Tibial nerve (tissue), 4 donors: ENCODE data around the gene STK4. TPM values are rescaled to one million over a fixed set of nuclear protein-coding genes. Genes with fewer than 3 reads are reported as not detected.

Experiments
- DNase-seq, 2 donors: peaks; one replicate each; pipeline ENCODE4 v3.0.0-alpha.2; 2019; ENCODE audit warnings: low spot score in 2 of 2
- H3K27ac ChIP-seq, 4 donors: fragments of 200-600 bp; sonication (generic) in 3 of 4; one replicate each; pipeline ENCODE4 v1.5.1; 2017 to 2019; ENCODE audit warnings: mild to moderate bottlenecking in 1 of 4
- H3K27me3 ChIP-seq, 2 donors: fragments of 200-600 bp; sonication (generic) in 1 of 2; one replicate each; pipeline versions ENCODE4 v1.5.1 to v1.6.0; 2017 to 2019
- H3K36me3 ChIP-seq, 3 donors: fragments of 200-600 bp; sonication (generic); one replicate each; pipeline ENCODE4 v1.5.1; 2018 to 2019
- H3K4me1 ChIP-seq, 4 donors: fragments of 200-600 bp; sonication (generic) in 3 of 4; one replicate each; pipeline ENCODE4 v1.5.1; 2017 to 2019
- H3K4me3 ChIP-seq, 4 donors: fragments of 200-600 bp; sonication (generic) in 3 of 4; one replicate each; pipeline ENCODE4 v1.5.1; 2017 to 2019; ENCODE audit warnings: mild to moderate bottlenecking in 1 of 4, moderate library complexity in 1 of 4
- H3K9me3 ChIP-seq, 4 donors: fragments of 200-600 bp; sonication (generic) in 3 of 4; one replicate each; pipeline ENCODE4 v1.5.1; 2017 to 2019
- CTCF ChIP-seq, 5 experiments: fragments of 200-600 bp in 3 of 5; fragments of 450-650 bp in 2 of 5; sonication (generic) in 3 of 5; IDR thresholded peaks; one replicate each; pipeline ENCODE4 v1.5.1; 2016 to 2019; ENCODE audit warnings: antibody characterized with exemption in 5 of 5, mild to moderate bottlenecking in 3 of 5, moderate library complexity in 2 of 5
- EP300 ChIP-seq, 2 donors: sonication (generic); formaldehyde crosslinking; IDR thresholded peaks; one replicate each; pipeline ENCODE4 v1.6.1; 2017; ENCODE audit warnings: antibody characterized with exemption in 2 of 2, mild to moderate bottlenecking in 1 of 2
- POLR2A ChIP-seq, 2 donors: fragments of 450-650 bp; IDR thresholded peaks; one replicate each; pipeline ENCODE4 v1.6.1; 2017; ENCODE audit warnings: antibody characterized with exemption in 2 of 2, mild to moderate bottlenecking in 2 of 2, moderate library complexity in 2 of 2
- WGBS, 2 donors: methylation state at CpG; one replicate each; pipeline ENCODE4 v1.1.5; 2018; 5-methylcytosine and 5-hydroxymethylcytosine counted together
- total RNA-seq, 4 donors: library from RNA; depleted of rRNA; stranded (reverse); fragments of >200 nt; gene quantifications; one replicate each; pipeline ENCODE4 v1.1.0, GENCODE V29; 2016

Gene STK4
- total RNA-seq, 4 donors from 2014 or later = 24.3 to 28.5 (median 27.1) TPM

GRCh38 chr20:44961870-44962267 is 4.4 kb upstream of the STK4 start:
- H3K4me3 ChIP-seq = no peak overlapping the region
- no peak for DNase-seq
- no peak overlapping the region for H3K27ac ChIP-seq
- WGBS, 2 donors = 91 to 95% methylated on average over 3 of the region's 3 CpGs
- TF ChIP-seq POLR2A (IDR thresholded peaks at IDR 0.05) (no peak), CTCF (IDR thresholded peaks at IDR 0.05) (no peak), EP300 (IDR thresholded peaks at IDR 0.05) (no peak)
- no peaks in the 10 kb centered on the region for H3K27me3 ChIP-seq
- H3K36me3 ChIP-seq = no peaks in the 10 kb centered on the region
- no peaks in the 10 kb centered on the region for H3K9me3 ChIP-seq
- peaks cover 0 to 36% (median 8%) of the 10 kb centered on the region in 4 donors for H3K4me1 ChIP-seq

GRCh38 chr20:44962483-44962882 is 3.8 kb upstream of the STK4 start:
- no peak overlapping the region for H3K27ac ChIP-seq
- TF ChIP-seq EP300 (IDR thresholded peaks at IDR 0.05) (no peak), CTCF (IDR thresholded peaks at IDR 0.05) (no peak), POLR2A (IDR thresholded peaks at IDR 0.05) (no peak)
- 86 to 88% methylated on average over 3 of the region's 3 CpGs for WGBS, 2 donors

GRCh38 chr20:44963325-44964215 is 2.7 kb upstream of the STK4 start:
- no peak for TF ChIP-seq POLR2A (IDR thresholded peaks at IDR 0.05)
- no peak for TF ChIP-seq EP300 (IDR thresholded peaks at IDR 0.05)
- no peak for TF ChIP-seq CTCF (IDR thresholded peaks at IDR 0.05)
- DNase-seq = no peak
- no peaks in the 10 kb centered on the region for H3K36me3 ChIP-seq
- H3K9me3 ChIP-seq = no peaks in the 10 kb centered on the region
- H3K4me3 ChIP-seq = no peak overlapping the region
- no peak overlapping the region for H3K27ac ChIP-seq
- H3K27me3 ChIP-seq = no peaks in the 10 kb centered on the region
- H3K4me1 ChIP-seq = peaks cover 0 to 48% (median 10%) of the 10 kb centered on the region in 4 donors
- 59 to 63% methylated on average over 4 of the region's 4 CpGs for WGBS, 2 donors

More at GRCh38 chr20:44962483-44962882, 3.8 kb upstream of the STK4 start:
- Histone ChIP-seq H3K27me3 (no peaks in the 10 kb centered on the region), H3K36me3 (no peaks in the 10 kb centered on the region), H3K4me1 (peaks cover 0 to 42% (median 11%) of the 10 kb centered on the region in 4 donors), H3K9me3 (no peaks in the 10 kb centered on the region), H3K4me3 (no peak overlapping the region)
- DNase-seq = no peak

GRCh38 chr20:44965651-44966029 is 672 bp upstream of the STK4 start:
- 50 to 56% methylated on average over 5 of the region's 5 CpGs for WGBS, 2 donors
- Histone ChIP-seq H3K27me3 (no peaks in the 10 kb centered on the region), H3K9me3 (no peaks in the 10 kb centered on the region), H3K36me3 (no peaks in the 10 kb centered on the region), H3K4me1 (peaks cover 0 to 52% (median 11%) of the 10 kb centered on the region in 4 donors), H3K4me3 (peak overlapping the region; percentile 67 to 96 (median 90)), H3K27ac (peak overlapping the region; percentile 77 to 94 (median 90))
- no peak for DNase-seq
- TF ChIP-seq EP300 (IDR thresholded peaks at IDR 0.05) (no peak), POLR2A (IDR thresholded peaks at IDR 0.05) (no peak), CTCF (IDR thresholded peaks at IDR 0.05) (no peak)

- Histone ChIP-seq H3K27ac (peak overlapping the region in 3 of 4 donors; percentile 89 to 94 (median 91)), H3K27me3 (no peaks in the 10 kb centered on the region), H3K4me1 (peaks cover 0 to 53% (median 11%) of the 10 kb centered on the region in 4 donors), H3K4me3 (peak overlapping the region; percentile 67 to 96 (median 90)), H3K36me3 (peaks cover 0 to 3% (median 0%) of the 10 kb centered on the region in 3 donors), H3K9me3 (no peaks in the 10 kb centered on the region)
- TF ChIP-seq EP300 (IDR thresholded peaks at IDR 0.05) = peak in 1 of 2 donors; percentile 17
- no peak for TF ChIP-seq CTCF (IDR thresholded peaks at IDR 0.05)
- TF ChIP-seq POLR2A (IDR thresholded peaks at IDR 0.05) = no peak
- 37 to 42% methylated on average over 5 of the region's 5 CpGs for WGBS, 2 donors
- DNase-seq = no peak
Measured at GRCh38 chr20:44967207-44967807, 995 bp downstream of the STK4 start.
